HEK293 (cell line): ENCODE data around the gene SPEG.

Experiments
- CTCF ChIA-PET: fragments of 350-600 bp; formaldehyde crosslinking; extraction: SDS; loops from one replicate; lab custom pipeline; 2021; ENCODE audit warnings: antibody characterized with exemption; lab: Yijun Ruan, JAX
- POLR2A ChIA-PET: fragments of 300-600 bp; formaldehyde crosslinking; extraction: SDS; loops from one replicate; lab custom pipeline; 2020; ENCODE audit warnings: antibody characterized with exemption, inconsistent platforms; lab: Yijun Ruan, JAX
- H3K27ac ChIP-seq: fragments of 200-500 bp; sonication (Bioruptor generic); 2 replicates; pipeline ENCODE4 v1.5.1; 2014; ENCODE audit warnings: low read depth, low read length, control low read depth, inconsistent platforms; ENCODE audit errors: extremely low read depth
- H3K36me3 ChIP-seq, 2 experiments: fragments of 200-500 bp in 1 of 2; sonication (Bioruptor generic) in 1 of 2; 1 replicate in 1 of 2; 2 replicates in 1 of 2; pipeline ENCODE4 v1.5.1; 2014 to 2017; ENCODE audit warnings: inconsistent platforms in 2 of 2, low read length in 2 of 2; ENCODE audit not compliant: control insufficient read depth in 2 of 2, insufficient read depth in 1 of 2
- H3K4me1 ChIP-seq: fragments of 200-500 bp; sonication (Bioruptor generic); 2 replicates; pipeline ENCODE4 v1.5.1; 2014; ENCODE audit warnings: mild to moderate bottlenecking, low read length, inconsistent platforms; ENCODE audit not compliant: control insufficient read depth, insufficient read depth
- H3K4me3 ChIP-seq: 2 replicates; pipeline ENCODE4 v1.5.1; 2011; ENCODE audit warnings: low read depth, mild to moderate bottlenecking, control low read depth, low read length, moderate library complexity
- H3K9me3 ChIP-seq: fragments of 200-500 bp; sonication (Bioruptor generic); 2 replicates; pipeline ENCODE4 v1.5.1; 2014; ENCODE audit warnings: low read depth, low read length, inconsistent platforms; ENCODE audit not compliant: control insufficient read depth, insufficient read depth
- BCL11B ChIP-seq: fragments of 450-650 bp; formaldehyde crosslinking; IDR thresholded peaks from 2 replicates; pipeline ENCODE4 v1.5.1; 2016; ENCODE audit warnings: low read depth, missing biosample characterization, missing genetic modification characterization
- EGR2 ChIP-seq: fragments of 450-650 bp; formaldehyde crosslinking; IDR thresholded peaks from 2 replicates; pipeline ENCODE4 v1.5.1; 2016; ENCODE audit warnings: low read depth, missing biosample characterization, missing genetic modification characterization
- HOXA7 ChIP-seq: sonication (generic); formaldehyde crosslinking; IDR thresholded peaks from 2 replicates; pipeline ENCODE4 v1.8.1; 2022; ENCODE audit warnings: missing genetic modification reagents, borderline replicate concordance
- KLF8 ChIP-seq: fragments of 450-650 bp; formaldehyde crosslinking; IDR thresholded peaks from 2 replicates; pipeline ENCODE4 v1.5.1; 2016; ENCODE audit warnings: missing biosample characterization, missing genetic modification characterization
- PBX3 ChIP-seq: sonication (generic); formaldehyde crosslinking; IDR thresholded peaks from 2 replicates; pipeline ENCODE4 v1.8.1; 2022; ENCODE audit warnings: mild to moderate bottlenecking, moderate library complexity, missing genetic modification reagents
- PRDM10 ChIP-seq: fragments of 450-650 bp; formaldehyde crosslinking; IDR thresholded peaks from 2 replicates; pipeline ENCODE4 v1.5.1; 2016; ENCODE audit warnings: missing biosample characterization, missing genetic modification characterization
- SP3 ChIP-seq: fragments of 450-650 bp; formaldehyde crosslinking; IDR thresholded peaks from 2 replicates; pipeline ENCODE4 v1.5.1; 2016; ENCODE audit warnings: missing biosample characterization, missing genetic modification characterization
- TCF7L2 ChIP-seq: IDR thresholded peaks from 2 replicates; pipeline ENCODE4 v1.6.1; 2011; ENCODE audit warnings: low read depth, mild to moderate bottlenecking, inconsistent platforms, low read length, moderate library complexity, borderline replicate concordance
- ZBTB8A ChIP-seq: fragments of 450-650 bp; formaldehyde crosslinking; IDR thresholded peaks from 2 replicates; pipeline ENCODE4 v1.5.1; 2016; ENCODE audit warnings: missing biosample characterization, missing genetic modification characterization
- ZFHX2 ChIP-seq: fragments of 450-650 bp; formaldehyde crosslinking; conservative IDR thresholded peaks from 2 replicates; pipeline ENCODE4 v1.5.1; 2016; ENCODE audit warnings: missing biosample characterization, missing genetic modification characterization
- ZIC2 ChIP-seq: fragments of 450-650 bp; formaldehyde crosslinking; IDR thresholded peaks from 2 replicates; pipeline ENCODE4 v1.5.1; 2016; ENCODE audit warnings: missing biosample characterization, missing genetic modification characterization
- ZNF23 ChIP-seq: fragments of 450-650 bp; formaldehyde crosslinking; IDR thresholded peaks from 2 replicates; pipeline ENCODE4 v1.5.1; 2016; ENCODE audit warnings: missing biosample characterization, missing genetic modification characterization, borderline replicate concordance
- ZNF324 ChIP-seq: fragments of 450-650 bp; formaldehyde crosslinking; IDR thresholded peaks from 2 replicates; pipeline ENCODE4 v1.5.1; 2016; ENCODE audit warnings: missing biosample characterization, missing genetic modification characterization
- ZNF335 ChIP-seq: fragments of 450-650 bp; formaldehyde crosslinking; conservative IDR thresholded peaks from 2 replicates; pipeline ENCODE4 v1.5.1; 2016; ENCODE audit warnings: missing biosample characterization, missing genetic modification characterization
- ZNF350 ChIP-seq: fragments of 450-650 bp; formaldehyde crosslinking; IDR thresholded peaks from 2 replicates; pipeline ENCODE4 v1.5.0; 2017; ENCODE audit warnings: missing biosample characterization, mild to moderate bottlenecking, missing genetic modification characterization
- ZNF654 ChIP-seq: fragments of 450-650 bp; formaldehyde crosslinking; IDR thresholded peaks from 2 replicates; pipeline ENCODE4 v1.5.1; 2016; ENCODE audit warnings: low read depth, missing biosample characterization, missing genetic modification characterization
- ZNF76 ChIP-seq: fragments of 450-650 bp; formaldehyde crosslinking; IDR thresholded peaks from 2 replicates; pipeline ENCODE4; 2016; ENCODE audit warnings: low read depth, missing biosample characterization, missing genetic modification characterization, borderline replicate concordance
- ZNF776 ChIP-seq: fragments of 450-650 bp; formaldehyde crosslinking; IDR thresholded peaks from 2 replicates; pipeline ENCODE4 v1.5.0; 2017; ENCODE audit warnings: missing biosample characterization, missing genetic modification characterization, borderline replicate concordance
- ZNF843 ChIP-seq: fragments of 450-650 bp; formaldehyde crosslinking; IDR thresholded peaks from 2 replicates; pipeline ENCODE4 v1.5.1; 2016; ENCODE audit warnings: missing biosample characterization, missing genetic modification characterization

The SPEG gene

DNA sequence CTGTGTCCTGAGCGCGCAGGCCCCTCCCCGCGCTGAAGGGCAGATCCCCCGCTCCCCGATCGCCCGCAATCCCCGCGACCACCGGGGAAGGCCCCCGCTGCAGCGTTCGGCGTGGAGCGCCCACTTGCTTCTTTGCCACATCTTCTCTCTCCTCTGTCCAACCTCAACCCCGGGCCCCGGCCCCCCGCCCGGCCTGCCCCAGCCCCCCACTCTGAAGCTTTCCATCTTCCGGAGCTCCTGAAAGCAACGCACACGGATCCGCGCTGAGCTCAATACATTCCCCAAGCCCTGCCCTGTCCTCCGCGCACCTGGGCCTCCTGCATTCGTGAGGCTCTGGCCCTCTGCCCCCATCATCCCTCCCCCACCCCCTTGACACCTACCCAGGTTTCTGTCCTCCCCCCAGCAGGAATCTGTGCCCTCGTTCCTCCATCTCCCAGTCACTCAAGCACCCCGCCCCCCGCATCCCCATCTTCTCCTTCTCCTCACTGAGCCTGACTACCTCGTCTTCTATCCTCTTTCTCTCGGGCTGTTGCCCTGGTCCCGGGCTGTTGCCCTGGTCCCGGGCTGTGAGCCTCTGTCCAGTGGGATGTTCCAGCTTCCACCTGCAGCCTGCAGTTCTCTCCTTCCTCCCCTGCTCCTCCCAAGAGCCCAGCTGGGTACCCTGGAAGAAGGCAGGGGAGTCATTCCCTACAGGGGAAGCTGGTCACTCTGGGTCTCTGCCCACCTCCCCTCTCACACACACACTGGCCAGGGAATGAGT is 7.8 kb downstream of the SPEG start (continued):
- TF ChIP-seq ZBTB8A (tag by site-specific recombination) = peak; percentile 27; the same call in 1 of the 2 replicates
- 0 out of 2 replicates have a peak, but pooled peaks have one; percentile 14 for TF ChIP-seq PRDM10 (tag by site-specific recombination)
- no peak for TF ChIP-seq ZNF654 (tag by site-specific recombination)
- TF ChIP-seq HOXA7 (CRISPR knock-in tag) = no peak
- no peak for TF ChIP-seq SP3 (tag by site-specific recombination)
- no peak for TF ChIP-seq ZNF76 (tag by site-specific recombination)
- TF ChIP-seq, all 188 proteins: peak for 3

GRCh38 chr2:219443016-219443696 is 8.5 kb downstream of the SPEG start:
- ChIA-PET POLR2A (interaction anchor here (0.9 to 1.3 kb wide), 2 partner anchors 10 to 61 kb away, joined by 3 to 5 read pairs; no protein-coding TSS in a partner anchor), CTCF (interaction anchor here (0.6 to 1.0 kb wide), 4 partner anchors 14 to 98 kb away, joined by 3 to 5 read pairs (median 4); no protein-coding TSS in a partner anchor)
- Histone ChIP-seq H3K4me1 (no peaks in the 10 kb centered on the region), H3K4me3 (no peak overlapping the region), H3K27ac (no peak overlapping the region), H3K36me3 (peaks cover 0 to 11% of the 10 kb centered on the region in 2 experiments; a peak in 1 of 3 replicates), H3K9me3 (no peaks in the 10 kb centered on the region)
- TF ChIP-seq ZNF843 = no peak
- TF ChIP-seq ZNF23 (tag by site-specific recombination) = no peak
- TF ChIP-seq ZFHX2 (tag by site-specific recombination) = peak; percentile 92
- TF ChIP-seq PBX3 = no peak
- no peak for TF ChIP-seq BCL11B
- TF ChIP-seq KLF8 (tag by site-specific recombination) = no peak
- no peak for TF ChIP-seq ZNF324 (tag by site-specific recombination)
- no peak for TF ChIP-seq ZBTB8A (tag by site-specific recombination)
- no peak for TF ChIP-seq ZIC2
- no peak for TF ChIP-seq ZNF776 (tag by site-specific recombination)
- TF ChIP-seq ZNF335 = no peak
- no peak for TF ChIP-seq TCF7L2
- TF ChIP-seq ZNF350 (tag by site-specific recombination) = no peak
- peak; percentile 85 for TF ChIP-seq EGR2 (tag by site-specific recombination)
